Keratinocyte (primary cell): ENCODE results near the gene IFIT3. TPM values are rescaled to one million over a fixed set of nuclear protein-coding genes. Genes with fewer than 3 reads are reported as not detected.
"Not testable (repeated sequence)": the region's sequence is repeated elsewhere in the genome, so short reads cannot be mapped to it uniquely, and the experiment has no call there.

Experiments
- DNase-seq: peaks from one replicate; pipeline ENCODE4 v3.0.0-alpha.2; 2011; ENCODE audit warnings: low read depth, missing footprints, low spot score
- FAIRE-seq: peaks from 2 replicates; lab custom pipeline; 2011; peaks lifted over from hg19 to GRCh38; lab: Jason Lieb, UNC
- H2AFZ ChIP-seq: 2 replicates; pipeline ENCODE4 v1.6.0; 2012; ENCODE audit warnings: low read length, control low read depth, inconsistent platforms; ENCODE audit not compliant: control insufficient read depth
- H3K27ac ChIP-seq: 2 replicates; pipeline ENCODE4 v1.5.1; 2011; ENCODE audit warnings: low read length; ENCODE audit not compliant: control insufficient read depth, insufficient read depth
- H3K27me3 ChIP-seq: 3 replicates; pipeline ENCODE4 v1.6.0; 2011; ENCODE audit warnings: low read length; ENCODE audit not compliant: control insufficient read depth, insufficient read depth; ENCODE audit errors: extremely low read depth
- H3K36me3 ChIP-seq, 2 experiments: 2 replicates in 1 of 2; 3 replicates in 1 of 2; pipeline ENCODE4 v1.5.1; 2011; ENCODE audit warnings: low read length in 2 of 2, mild to moderate bottlenecking in 1 of 2; ENCODE audit not compliant: control insufficient read depth in 2 of 2, insufficient read depth in 2 of 2; ENCODE audit errors: extremely low read depth in 1 of 2
- H3K4me1 ChIP-seq: 3 replicates; pipeline ENCODE4 v1.5.1; 2011; ENCODE audit warnings: low read length; ENCODE audit not compliant: control insufficient read depth, insufficient read depth; ENCODE audit errors: extremely low read depth
- H3K4me2 ChIP-seq: 3 replicates; pipeline ENCODE4 v1.6.0; 2011; ENCODE audit warnings: low read depth, low read length; ENCODE audit not compliant: control insufficient read depth, insufficient read depth; ENCODE audit errors: extremely low read depth
- H3K4me3 ChIP-seq, 3 experiments: fragments of 200-600 bp in 1 of 3; sonication (generic) in 1 of 3; 2 replicates in 2 of 3; 3 replicates in 1 of 3; pipeline ENCODE4 v1.5.1; 2011 to 2016; ENCODE audit warnings: low read length in 3 of 3, mild to moderate bottlenecking in 3 of 3, control low read depth in 2 of 3, inconsistent platforms in 1 of 3, low read depth in 1 of 3, mixed read lengths in 1 of 3, mixed run types in 1 of 3, moderate library complexity in 1 of 3; ENCODE audit not compliant: control insufficient read depth in 2 of 3, insufficient read depth in 2 of 3; ENCODE audit errors: extremely low read depth in 1 of 3
- H3K79me2 ChIP-seq: 2 replicates; pipeline ENCODE4 v1.6.0; 2012; ENCODE audit warnings: low read length; ENCODE audit not compliant: control insufficient read depth, insufficient read depth
- H3K9ac ChIP-seq: 3 replicates; pipeline ENCODE4 v1.6.0; 2011; ENCODE audit warnings: low read length; ENCODE audit not compliant: control insufficient read depth, insufficient read depth; ENCODE audit errors: extremely low read depth
- H3K9me1 ChIP-seq: 3 replicates; pipeline ENCODE4 v1.6.0; 2011; ENCODE audit warnings: low read length; ENCODE audit not compliant: control insufficient read depth, insufficient read depth; ENCODE audit errors: extremely low read depth
- H3K9me3 ChIP-seq: 2 replicates; pipeline ENCODE4 v1.5.1; 2012; ENCODE audit warnings: low read depth, low read length; ENCODE audit not compliant: control insufficient read depth
- H4K20me1 ChIP-seq: 3 replicates; pipeline ENCODE4 v1.6.0; 2011; ENCODE audit warnings: low read length; ENCODE audit not compliant: control insufficient read depth, insufficient read depth; ENCODE audit errors: extremely low read depth
- CTCF ChIP-seq, 3 experiments: IDR thresholded peaks in 1 of 3; conservative IDR thresholded peaks in 1 of 3; optimal IDR thresholded peaks in 1 of 3; 2 replicates in 2 of 3; 3 replicates in 1 of 3; pipeline versions ENCODE3 to v1.5.1; 2011; ENCODE audit warnings: low read length in 3 of 3, mild to moderate bottlenecking in 3 of 3, moderate library complexity in 2 of 3, control low read depth in 1 of 3, inconsistent platforms in 1 of 3; ENCODE audit not compliant: insufficient read depth in 2 of 3; ENCODE audit errors: extremely low read depth in 1 of 3
- EZH2 ChIP-seq: IDR thresholded peaks from one replicate; pipeline ENCODE4 v1.6.1; 2012; ENCODE audit warnings: inconsistent platforms, mild to moderate bottlenecking, low read length, moderate library complexity
- dilution Hi-C: fragments of 300-500 bp; cut with MboI; formaldehyde crosslinking; loops from one replicate; pipeline ENCODE4 v1.7.0; 2020; ENCODE audit warnings: low sequenced_read_pairs; ENCODE audit not compliant: extremely low pct_ligation_motif_present
- polyA plus RNA-seq, 5 experiments: library from polyadenylated mRNA; depleted of rRNA in 3 of 5; stranded (reverse) in 3 of 5; stranded (forward) in 1 of 5; unstranded in 1 of 5; fragments of >200 nt; gene quantifications; 1 replicate in 1 of 5; 2 replicates in 3 of 5; 3 replicates in 1 of 5; pipeline versions ENCODE4 v1.2.1 to v1.2.3, GENCODE V29; 2011 to 2012; ENCODE audit warnings: missing spikeins in 2 of 5, low read depth in 1 of 5, low replicate concordance in 1 of 5

The IFIT3 gene
- polyA plus RNA-seq, 1 donor (not counting 4 experiments of a cell fraction or from before 2014, with no cell fraction given) = 42.6 TPM

- H4K20me1 ChIP-seq, H3K79me2 ChIP-seq, H3K4me2 ChIP-seq, H3K27ac ChIP-seq, H3K27me3 ChIP-seq, dilution Hi-C loops, H3K4me1 ChIP-seq, H3K9me3 ChIP-seq, H3K9me1 ChIP-seq, H3K36me3 ChIP-seq, FAIRE-seq, DNase-seq, H3K9ac ChIP-seq, H3K4me3 ChIP-seq, H2AFZ ChIP-seq: not testable (repeated sequence)
These were observed 1.9 kb upstream of the IFIT3 start for GRCh38 chr10:89325856-89326255.

- no peak for FAIRE-seq
- dilution Hi-C loops = no loop called here
- H3K27me3 ChIP-seq = no peaks in the 10 kb centered on the region
- no peak overlapping the region for H3K4me3 ChIP-seq
- H3K79me2 ChIP-seq = peaks cover 4% of the 10 kb centered on the region
- no peaks in the 10 kb centered on the region for H3K36me3 ChIP-seq
- no peaks in the 10 kb centered on the region for H4K20me1 ChIP-seq
- no peak for TF ChIP-seq CTCF (optimal IDR thresholded peaks at IDR 0.05 in 1 of 3, IDR thresholded peaks at IDR 0.05 in 1 of 3, conservative IDR thresholded peaks at IDR 0.05 in 1 of 3; ENCODE audit: extremely low read depth in 1 of 3, insufficient read depth in 2 of 3, low read length in 3 of 3)
- TF ChIP-seq EZH2 = no peak
- H3K9me1 ChIP-seq = no peaks in the 10 kb centered on the region
- H3K9me3 ChIP-seq = no peaks in the 10 kb centered on the region
- no peak overlapping the region for H2AFZ ChIP-seq
- H3K27ac ChIP-seq = no peak overlapping the region
- peak overlapping the region; percentile 22 for H3K4me2 ChIP-seq
- H3K4me1 ChIP-seq = peaks cover 27% of the 10 kb centered on the region
- H3K9ac ChIP-seq = no peak overlapping the region
- DNase-seq = no peak
These were observed 1.4 kb downstream of the IFIT3 start for GRCh38 chr10:89329151-89329550.

GRCh38 chr10:89330014-89330413 lies 2.2 kb downstream of the IFIT3 start:
- H3K9ac ChIP-seq, H3K9me3 ChIP-seq, H3K27me3 ChIP-seq, FAIRE-seq, H3K36me3 ChIP-seq, dilution Hi-C loops, DNase-seq, H4K20me1 ChIP-seq, H3K79me2 ChIP-seq, H2AFZ ChIP-seq, H3K4me3 ChIP-seq, H3K27ac ChIP-seq, H3K9me1 ChIP-seq, H3K4me2 ChIP-seq: not testable (repeated sequence)
- peaks cover 27% of the 10 kb centered on the region for H3K4me1 ChIP-seq
